Endodermal cell (in vitro differentiated cells): ENCODE results near the gene CASZ1. TPM values are rescaled to one million over a fixed set of nuclear protein-coding genes. Genes with fewer than 3 reads are reported as not detected.

ENCODE experiments used
- DNase-seq: peaks from one replicate; pipeline ENCODE4 v3.0.0-alpha.2; 2017
- H3K27ac ChIP-seq: 2 replicates; pipeline ENCODE4 v1.5.1; 2013; ENCODE audit warnings: mild to moderate bottlenecking, low read depth, low read length, moderate library complexity
- H3K27me3 ChIP-seq: 2 replicates; pipeline ENCODE4 v1.6.1; 2013; ENCODE audit warnings: mild to moderate bottlenecking, low read length, moderate library complexity; ENCODE audit not compliant: insufficient read depth, control insufficient read depth, poor library complexity, severe bottlenecking
- H3K36me3 ChIP-seq: 2 replicates; pipeline ENCODE4 v1.7.0; 2013; ENCODE audit warnings: mild to moderate bottlenecking, low read length, moderate library complexity; ENCODE audit not compliant: control insufficient read depth, insufficient read depth
- H3K4me1 ChIP-seq: one replicate; pipeline ENCODE4 v1.7.0; 2013; ENCODE audit warnings: low read length; ENCODE audit not compliant: control insufficient read depth, insufficient read depth
- H3K4me3 ChIP-seq: 2 replicates; pipeline ENCODE4 v1.5.1; 2013; ENCODE audit warnings: mild to moderate bottlenecking, low read length, moderate library complexity
- H3K9ac ChIP-seq: 2 replicates; pipeline ENCODE4 v1.6.1; 2013; ENCODE audit warnings: mild to moderate bottlenecking, low read length, moderate library complexity; ENCODE audit not compliant: poor library complexity, severe bottlenecking; ENCODE audit errors: extremely low read depth
- H3K9me3 ChIP-seq: 2 replicates; pipeline ENCODE4 v1.6.1; 2013; ENCODE audit warnings: mild to moderate bottlenecking, low read length, moderate library complexity; ENCODE audit not compliant: control insufficient read depth
- H3K27ac Mint-ChIP-seq: 2 replicates; pipeline ENCODE4 v1.8.0; 2020; ENCODE audit warnings: mixed read lengths
- H3K27me3 Mint-ChIP-seq: 2 replicates; pipeline ENCODE4 v1.8.0; 2021; ENCODE audit warnings: mild to moderate bottlenecking, mixed read lengths; ENCODE audit not compliant: insufficient read depth
- H3K36me3 Mint-ChIP-seq: 2 replicates; pipeline ENCODE4 v1.8.0; 2020; ENCODE audit warnings: low read depth, mixed read lengths
- H3K4me1 Mint-ChIP-seq: 2 replicates; pipeline ENCODE4 v1.8.0; 2020; ENCODE audit warnings: mixed read lengths
- H3K4me3 Mint-ChIP-seq: 2 replicates; pipeline ENCODE4 v1.8.0; 2020; ENCODE audit warnings: mild to moderate bottlenecking, moderate library complexity, mixed read lengths
- H3K9me3 Mint-ChIP-seq: 2 replicates; pipeline ENCODE4 v1.8.0; 2020; ENCODE audit warnings: mild to moderate bottlenecking, mixed read lengths
- CTCF ChIP-seq: fragments of 200-600 bp; sonication (generic); conservative IDR thresholded peaks from 2 replicates; pipeline ENCODE4 v1.5.0; 2021; ENCODE audit warnings: antibody characterized with exemption, mild to moderate bottlenecking
- WGBS, 2 experiments: methylation state at CpG; one replicate each; pipeline versions ENCODE4 v1.1.5 to v1.1.7; 2013; ENCODE audit warnings: missing lambda C conversion rate in 2 of 2, mixed read lengths in 1 of 2; ENCODE audit not compliant: insufficient coverage in 1 of 2, insufficient read length in 1 of 2; 5-methylcytosine and 5-hydroxymethylcytosine counted together
- total RNA-seq, 2 donors: library from RNA; stranded (reverse); fragmentation: NEBNext Ultra II Directional in 1 of 2; extraction: Animal tissue kit (Norgen Biotek cat#: 25700) in 1 of 2; gene quantifications; 2 replicates in 1 of 2; 3 replicates in 1 of 2; pipeline ENCODE4 v1.2.1, GENCODE V29; 2021

CASZ1 gene
- total RNA-seq, 2 donors from 2014 or later = 3.5 to 5.9 TPM

DNA sequence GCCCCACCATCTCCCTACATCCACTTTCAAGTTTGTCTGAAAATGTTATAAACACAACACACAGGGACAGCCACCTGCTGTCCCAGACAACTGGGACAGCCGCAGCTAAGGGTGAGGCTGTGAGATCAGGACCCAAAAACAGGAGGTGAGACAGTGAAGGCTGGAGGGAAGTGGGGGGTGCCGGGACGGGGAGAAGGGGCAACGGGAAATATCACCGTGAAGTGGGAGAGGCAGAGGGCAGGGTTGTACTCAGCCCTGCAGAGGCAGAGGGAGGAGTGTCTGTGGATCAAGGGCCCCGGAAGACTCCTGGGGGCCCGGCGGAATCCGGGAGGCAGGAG, 114.4 kb downstream of the CASZ1 start:
- no peaks in the 10 kb centered on the region for H3K9me3 Mint-ChIP-seq
- WGBS, 2 experiments = 59 to 66% methylated on average over 8 to 9 of the region's 9 CpGs
- peak overlapping the region; percentile 23 for H3K27ac Mint-ChIP-seq
- TF ChIP-seq CTCF = no peak
- no peaks in the 10 kb centered on the region for H3K36me3 ChIP-seq
- DNase-seq = no peak
- no peaks in the 10 kb centered on the region for H3K27me3 ChIP-seq
- no peaks in the 10 kb centered on the region for H3K27me3 Mint-ChIP-seq
- no peaks in the 10 kb centered on the region for H3K36me3 Mint-ChIP-seq
- H3K4me1 ChIP-seq = peaks cover 38% of the 10 kb centered on the region
- peak overlapping the region; percentile 8 for H3K27ac ChIP-seq
- H3K4me3 ChIP-seq = no peak overlapping the region
- peaks cover 59% of the 10 kb centered on the region for H3K4me1 Mint-ChIP-seq
- H3K4me3 Mint-ChIP-seq = peak overlapping the region; percentile 0
- H3K9ac ChIP-seq = no peak overlapping the region
- H3K9me3 ChIP-seq = no peaks in the 10 kb centered on the region

GRCh38 chr1:10681296-10682107, 114.9 kb downstream of the CASZ1 start:
- no peak for DNase-seq
- no peaks in the 10 kb centered on the region for H3K27me3 Mint-ChIP-seq
- H3K36me3 ChIP-seq = no peaks in the 10 kb centered on the region
- no peak overlapping the region for H3K4me3 ChIP-seq
- H3K9me3 Mint-ChIP-seq = no peaks in the 10 kb centered on the region
- H3K4me1 Mint-ChIP-seq = peaks cover 57% of the 10 kb centered on the region
- no peaks in the 10 kb centered on the region for H3K9me3 ChIP-seq
- no peak overlapping the region for H3K4me3 Mint-ChIP-seq
- 81 to 82% methylated on average over 11 to 18 of the region's 18 CpGs for WGBS, 2 experiments
- H3K4me1 ChIP-seq = peaks cover 39% of the 10 kb centered on the region
- TF ChIP-seq CTCF = no peak
- no peaks in the 10 kb centered on the region for H3K27me3 ChIP-seq
- H3K27ac ChIP-seq = peak overlapping the region; percentile 8
- peak overlapping the region; percentile 23 for H3K27ac Mint-ChIP-seq
- H3K36me3 Mint-ChIP-seq = no peaks in the 10 kb centered on the region
- no peak overlapping the region for H3K9ac ChIP-seq

DNA sequence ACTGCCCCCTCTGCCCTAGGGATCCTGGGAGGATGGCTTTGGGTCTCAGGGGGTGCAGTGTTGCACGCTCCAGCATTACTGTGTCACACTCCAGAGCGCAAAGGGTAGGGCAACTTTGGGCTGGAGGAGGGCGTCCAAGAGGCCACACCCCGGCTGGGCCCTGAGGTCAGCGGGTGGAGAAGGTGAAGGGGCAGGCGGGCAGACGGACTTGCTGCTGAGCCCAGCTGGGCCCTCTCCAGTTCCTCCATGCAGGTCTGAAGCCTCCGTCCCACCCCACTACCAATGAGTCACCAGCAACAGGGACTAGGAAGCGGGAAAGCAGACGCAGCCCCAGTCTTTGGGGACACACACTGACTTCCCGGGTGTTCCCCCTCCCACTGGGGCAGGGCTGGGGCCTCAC, 116.0 kb downstream of the CASZ1 start:
- Histone ChIP-seq H3K27me3 (no peaks in the 10 kb centered on the region), H3K4me1 (peaks cover 39% of the 10 kb centered on the region), H3K9me3 (no peaks in the 10 kb centered on the region), H3K4me3 (no peak overlapping the region), H3K9ac (no peak overlapping the region), H3K36me3 (no peaks in the 10 kb centered on the region), H3K27ac (no peak overlapping the region)
- Mint-ChIP-seq H3K4me3 (no peak overlapping the region), H3K27me3 (no peaks in the 10 kb centered on the region), H3K27ac (no peak overlapping the region), H3K4me1 (peaks cover 52% of the 10 kb centered on the region), H3K36me3 (no peaks in the 10 kb centered on the region), H3K9me3 (no peaks in the 10 kb centered on the region)
- no peak for DNase-seq
- WGBS, 2 experiments = 92 to 95% methylated on average over 4 to 11 of the region's 11 CpGs
- TF ChIP-seq CTCF = no peak
